Measurements from ENCODE around the gene SH3TC1. TPM values are rescaled to one million over a fixed set of nuclear protein-coding genes. Genes with fewer than 3 reads are reported as not detected.
A peak's percentile ranks its signal among the peaks of the same experiment; 100 is the strongest.

SH3TC1 gene
- polyA plus RNA-seq, 3 donors = 36.9 to 85.7 (median 41.9) TPM

GRCh38 chr4:8267077-8267476, 68.0 kb downstream of the SH3TC1 start:
- peaks cover 7 to 22% of the 10 kb centered on the region in 2 donors for H3K4me1 ChIP-seq (ENCODE audit: control insufficient read depth in 1 of 2, insufficient read depth in 2 of 2, low read length in 2 of 2)
- no peak overlapping the region for H3K4me2 ChIP-seq (replicated peaks; ENCODE audit: extremely low read depth, low read length, poor library complexity, severe bottlenecking)
- Mint-ChIP-seq H3K27ac (no peak overlapping the region), H3K4me1 (peaks cover 18% of the 10 kb centered on the region), H3K27me3 (ENCODE audit: low read depth in 3 of 3) (peaks cover 18 to 24% (median 22%) of the 10 kb centered on the region in 3 donors), H3K36me3 (no peaks in the 10 kb centered on the region), H3K9me3 (peaks cover 0 to 3% (median 0%) of the 10 kb centered on the region in 7 donors), H3K4me3 (no peak overlapping the region)
- peak in 2 of 3 donors; percentile 15 to 32 for DNase-seq
- no peak overlapping the region for H3K27ac ChIP-seq (ENCODE audit: low read depth in 1 of 2, low read length in 2 of 2)
- 73% methylated on average over 12 of the region's 13 CpGs for WGBS (ENCODE audit: insufficient coverage)
- H3K27me3 ChIP-seq (ENCODE audit: control insufficient read depth in 2 of 2, insufficient read depth in 2 of 2, low read length in 2 of 2) = peaks cover 0 to 19% of the 10 kb centered on the region in 2 donors
- H3K36me3 ChIP-seq (replicated peaks in 1 of 2; ENCODE audit: control insufficient read depth in 1 of 2, insufficient read depth in 2 of 2, low read length in 2 of 2) = no peaks in the 10 kb centered on the region
- no peaks in the 10 kb centered on the region for H3K9me3 ChIP-seq (replicated peaks in 1 of 2; ENCODE audit: control insufficient read depth in 1 of 2, insufficient read depth in 1 of 2, low read length in 2 of 2)
- H3K4me3 ChIP-seq (replicated peaks in 1 of 3; ENCODE audit: low read depth in 2 of 3, low read length in 3 of 3) = no peak overlapping the region
- H2AFZ ChIP-seq (ENCODE audit: insufficient read depth, low read depth, low read length, poor library complexity, severe bottlenecking) = no peak overlapping the region
- H4K20me1 ChIP-seq (ENCODE audit: insufficient read depth, low read length) = no peaks in the 10 kb centered on the region
- intact Hi-C loops (cut with micrococcal nuclease) = loop anchor here in 1 of 2 donors (5.0 kb wide), 1 partner anchor 135 kb away; no protein-coding TSS in a partner anchor
- H3K9ac ChIP-seq (ENCODE audit: insufficient read depth, low read length, poor library complexity, severe bottlenecking) = no peak overlapping the region
- TF ChIP-seq CTCF (IDR thresholded peaks at IDR 0.05) = peak; percentile 70
- H3K79me2 ChIP-seq (ENCODE audit: insufficient read depth, low read length) = no peaks in the 10 kb centered on the region

GRCh38 chr4:8268211-8268610, 69.1 kb downstream of the SH3TC1 start:
- intact Hi-C loops (cut with micrococcal nuclease) = loop anchor here in 1 of 2 donors (5.0 kb wide), 1 partner anchor 134 kb away; no protein-coding TSS in a partner anchor
- no peaks in the 10 kb centered on the region for H3K36me3 ChIP-seq (replicated peaks in 1 of 2; ENCODE audit: control insufficient read depth in 1 of 2, insufficient read depth in 2 of 2, low read length in 2 of 2)
- Mint-ChIP-seq H3K27me3 (ENCODE audit: low read depth in 3 of 3) (peaks cover 18 to 22% (median 22%) of the 10 kb centered on the region in 3 donors), H3K4me1 (peaks cover 25% of the 10 kb centered on the region), H3K36me3 (no peaks in the 10 kb centered on the region), H3K9me3 (peaks cover 0 to 3% (median 0%) of the 10 kb centered on the region in 7 donors), H3K27ac (no peak overlapping the region), H3K4me3 (peak overlapping the region in 1 of 2 donors; percentile 15)
- H3K27me3 ChIP-seq (ENCODE audit: control insufficient read depth in 2 of 2, insufficient read depth in 2 of 2, low read length in 2 of 2) = peaks cover 0 to 19% of the 10 kb centered on the region in 2 donors
- H3K4me1 ChIP-seq (ENCODE audit: control insufficient read depth in 1 of 2, insufficient read depth in 2 of 2, low read length in 2 of 2) = peaks cover 9 to 26% of the 10 kb centered on the region in 2 donors
- 97% methylated on average over 6 of the region's 7 CpGs for WGBS (ENCODE audit: insufficient coverage)
- no peak overlapping the region for H3K27ac ChIP-seq (ENCODE audit: low read depth in 1 of 2, low read length in 2 of 2)
- DNase-seq = no peak
- H3K4me2 ChIP-seq (replicated peaks; ENCODE audit: extremely low read depth, low read length, poor library complexity, severe bottlenecking) = no peak overlapping the region
- no peak overlapping the region for H2AFZ ChIP-seq (ENCODE audit: insufficient read depth, low read depth, low read length, poor library complexity, severe bottlenecking)
- H3K4me3 ChIP-seq (replicated peaks in 1 of 3; ENCODE audit: low read depth in 2 of 3, low read length in 3 of 3) = no peak overlapping the region
- no peaks in the 10 kb centered on the region for H4K20me1 ChIP-seq (ENCODE audit: insufficient read depth, low read length)
- no peaks in the 10 kb centered on the region for H3K79me2 ChIP-seq (ENCODE audit: insufficient read depth, low read length)
- TF ChIP-seq CTCF (IDR thresholded peaks at IDR 0.05) = no peak
- H3K9ac ChIP-seq (ENCODE audit: insufficient read depth, low read length, poor library complexity, severe bottlenecking) = no peak overlapping the region
- H3K9me3 ChIP-seq (replicated peaks in 1 of 2; ENCODE audit: control insufficient read depth in 1 of 2, insufficient read depth in 1 of 2, low read length in 2 of 2) = no peaks in the 10 kb centered on the region

Data from CD14-positive monocyte (primary cell).